Measurements from ENCODE around the gene LRWD1. TPM values are rescaled to one million over a fixed set of nuclear protein-coding genes. Genes with fewer than 3 reads are reported as not detected.
"Not testable (repeated sequence)": the region's sequence is repeated elsewhere in the genome, so short reads cannot be mapped to it uniquely, and the experiment has no call there.

LRWD1 gene
- total and polyA plus RNA-seq, 2 donors (not counting 1 experiment from before 2014, with no cell fraction given): 7.4 to 14.5 TPM

DNA sequence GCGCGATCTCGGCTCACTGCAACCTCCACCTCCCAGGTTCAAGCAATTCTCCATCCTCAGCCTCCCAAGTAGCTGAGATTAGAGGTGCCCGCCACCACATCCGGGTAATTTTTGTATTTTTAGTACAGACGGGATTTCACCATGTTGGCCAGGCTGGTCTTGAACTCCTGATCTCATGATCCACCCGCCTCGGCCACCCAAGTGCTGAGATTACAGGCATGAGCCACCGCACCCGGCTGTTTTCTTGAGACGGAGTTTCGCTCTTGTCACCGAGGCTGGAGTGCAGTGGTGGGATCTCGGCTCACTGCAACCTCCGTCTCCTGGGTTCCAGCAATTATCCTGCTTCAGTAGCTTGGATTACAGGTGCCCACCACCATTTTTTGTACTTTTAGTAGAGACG is 33.5 kb downstream of the LRWD1 start:
- not testable (repeated sequence) for H3K27ac ChIP-seq (ENCODE audit: insufficient read depth, low read length); H3K4me2 ChIP-seq (ENCODE audit: extremely low read depth, insufficient read depth, low read length); H3K4me3 ChIP-seq (replicated peaks in 1 of 4; ENCODE audit: control extremely low read depth in 1 of 4, insufficient read depth in 1 of 4, low read depth in 3 of 4, low read length in 4 of 4); H3K4me1 ChIP-seq (ENCODE audit: control insufficient read depth, extremely low read depth, insufficient read depth, low read length); DNase-seq (ENCODE audit: low read depth in 2 of 2); H3K9me3 ChIP-seq (ENCODE audit: control insufficient read depth, insufficient read depth, low read depth, low read length); H3K27me3 ChIP-seq (ENCODE audit: control insufficient read depth, insufficient read depth, low read length); H4K20me1 ChIP-seq (ENCODE audit: control insufficient read depth, extremely low read depth, insufficient read depth, low read length); H3K36me3 ChIP-seq (ENCODE audit: control insufficient read depth, insufficient read depth, low read length); H3K9ac ChIP-seq (ENCODE audit: insufficient read depth, low read length); H3K79me2 ChIP-seq (ENCODE audit: control insufficient read depth, insufficient read depth, low read length); H2AFZ ChIP-seq (ENCODE audit: low read length)

DNA sequence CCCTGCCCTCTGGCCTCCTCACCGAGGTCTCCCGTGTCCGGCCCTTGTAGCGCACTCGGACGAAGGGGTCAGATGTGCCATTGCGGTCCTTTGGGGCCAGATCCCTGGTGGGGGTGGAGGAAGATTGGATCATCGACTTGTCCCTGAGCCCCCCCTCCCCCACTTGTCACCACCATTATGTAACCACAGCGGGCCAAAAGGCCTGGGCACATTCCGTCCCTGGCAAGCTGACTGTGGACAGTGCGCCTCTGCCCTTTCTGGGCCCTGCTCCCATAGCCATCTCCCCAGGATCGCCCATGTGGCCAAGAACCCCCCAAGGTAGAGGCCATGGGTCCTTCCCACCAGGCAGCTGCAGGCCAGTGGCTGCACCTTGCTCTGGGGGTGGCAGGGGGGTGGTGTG is 38.4 kb downstream of the LRWD1 start:
- not testable (repeated sequence) for H3K4me3 ChIP-seq (replicated peaks in 1 of 4; ENCODE audit: control extremely low read depth in 1 of 4, insufficient read depth in 1 of 4, low read depth in 3 of 4, low read length in 4 of 4); H3K79me2 ChIP-seq (ENCODE audit: control insufficient read depth, insufficient read depth, low read length); H3K4me2 ChIP-seq (ENCODE audit: extremely low read depth, insufficient read depth, low read length); H2AFZ ChIP-seq (ENCODE audit: low read length); H3K9ac ChIP-seq (ENCODE audit: insufficient read depth, low read length); H3K27me3 ChIP-seq (ENCODE audit: control insufficient read depth, insufficient read depth, low read length); H3K4me1 ChIP-seq (ENCODE audit: control insufficient read depth, extremely low read depth, insufficient read depth, low read length); DNase-seq (ENCODE audit: low read depth in 2 of 2); H3K36me3 ChIP-seq (ENCODE audit: control insufficient read depth, insufficient read depth, low read length); H4K20me1 ChIP-seq (ENCODE audit: control insufficient read depth, extremely low read depth, insufficient read depth, low read length); H3K9me3 ChIP-seq (ENCODE audit: control insufficient read depth, insufficient read depth, low read depth, low read length); H3K27ac ChIP-seq (ENCODE audit: insufficient read depth, low read length)

DNA sequence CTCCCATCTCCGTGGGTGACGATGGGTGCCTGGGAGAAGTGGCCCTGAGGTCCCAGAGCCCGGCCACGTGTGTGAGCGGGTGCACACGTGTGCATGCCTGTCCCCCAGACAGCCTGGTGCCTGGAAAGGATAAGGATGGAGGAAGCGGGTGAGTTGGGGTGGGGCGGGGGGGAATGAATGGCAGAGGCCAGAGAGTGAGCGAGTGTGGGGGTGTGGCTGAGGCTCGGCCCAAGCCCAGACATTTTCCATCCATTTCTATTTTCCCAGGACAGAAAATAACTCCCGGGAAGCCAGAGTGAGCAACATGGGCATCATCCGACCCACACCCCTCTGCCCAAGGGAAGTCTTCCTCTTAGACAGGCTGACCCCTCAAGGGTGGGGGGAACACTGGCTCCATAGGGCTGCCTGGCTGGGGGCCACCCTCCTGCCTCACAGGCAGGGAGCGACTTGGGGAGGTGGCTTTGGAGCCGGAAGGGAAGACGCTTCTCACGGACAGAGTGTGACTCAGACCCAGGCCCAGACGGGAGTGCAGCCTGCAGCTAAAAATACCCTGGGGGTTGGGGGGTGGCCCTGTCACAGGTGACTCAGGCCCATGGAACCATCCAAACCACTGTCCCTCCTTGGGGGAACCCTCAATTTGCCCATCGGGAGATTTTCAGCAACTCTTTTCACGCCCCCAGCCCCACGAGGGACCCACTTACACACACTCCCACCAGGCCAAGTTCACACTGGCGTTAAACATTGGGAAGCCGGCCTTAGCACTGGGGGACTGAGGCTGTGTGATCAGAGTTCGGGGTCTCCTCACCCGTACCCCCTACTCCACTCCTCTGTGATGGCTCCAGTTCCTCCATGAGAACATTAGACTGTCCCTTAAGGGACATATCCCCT is 40.8 kb downstream of the LRWD1 start:
- H3K4me2 ChIP-seq (ENCODE audit: extremely low read depth, insufficient read depth, low read length); H3K4me1 ChIP-seq (ENCODE audit: control insufficient read depth, extremely low read depth, insufficient read depth, low read length); H2AFZ ChIP-seq (ENCODE audit: low read length); H4K20me1 ChIP-seq (ENCODE audit: control insufficient read depth, extremely low read depth, insufficient read depth, low read length); H3K36me3 ChIP-seq (ENCODE audit: control insufficient read depth, insufficient read depth, low read length); H3K27me3 ChIP-seq (ENCODE audit: control insufficient read depth, insufficient read depth, low read length); H3K9ac ChIP-seq (ENCODE audit: insufficient read depth, low read length); H3K9me3 ChIP-seq (ENCODE audit: control insufficient read depth, insufficient read depth, low read depth, low read length); DNase-seq (ENCODE audit: low read depth in 2 of 2); H3K4me3 ChIP-seq (replicated peaks in 1 of 4; ENCODE audit: control extremely low read depth in 1 of 4, insufficient read depth in 1 of 4, low read depth in 3 of 4, low read length in 4 of 4); H3K79me2 ChIP-seq (ENCODE audit: control insufficient read depth, insufficient read depth, low read length): not testable (repeated sequence)
- peak overlapping the region; percentile 47 for H3K27ac ChIP-seq (ENCODE audit: insufficient read depth, low read length)

GRCh38 chr7:102507410-102508088 is 42.8 kb downstream of the LRWD1 start:
- H3K9ac ChIP-seq (ENCODE audit: insufficient read depth, low read length); H4K20me1 ChIP-seq (ENCODE audit: control insufficient read depth, extremely low read depth, insufficient read depth, low read length); H3K4me3 ChIP-seq (replicated peaks in 1 of 4; ENCODE audit: control extremely low read depth in 1 of 4, insufficient read depth in 1 of 4, low read depth in 3 of 4, low read length in 4 of 4); H3K36me3 ChIP-seq (ENCODE audit: control insufficient read depth, insufficient read depth, low read length); H3K4me1 ChIP-seq (ENCODE audit: control insufficient read depth, extremely low read depth, insufficient read depth, low read length); H3K9me3 ChIP-seq (ENCODE audit: control insufficient read depth, insufficient read depth, low read depth, low read length); H3K27me3 ChIP-seq (ENCODE audit: control insufficient read depth, insufficient read depth, low read length); H3K27ac ChIP-seq (ENCODE audit: insufficient read depth, low read length); H3K79me2 ChIP-seq (ENCODE audit: control insufficient read depth, insufficient read depth, low read length); DNase-seq (ENCODE audit: low read depth in 2 of 2); H2AFZ ChIP-seq (ENCODE audit: low read length); H3K4me2 ChIP-seq (ENCODE audit: extremely low read depth, insufficient read depth, low read length): not testable (repeated sequence)

DNA sequence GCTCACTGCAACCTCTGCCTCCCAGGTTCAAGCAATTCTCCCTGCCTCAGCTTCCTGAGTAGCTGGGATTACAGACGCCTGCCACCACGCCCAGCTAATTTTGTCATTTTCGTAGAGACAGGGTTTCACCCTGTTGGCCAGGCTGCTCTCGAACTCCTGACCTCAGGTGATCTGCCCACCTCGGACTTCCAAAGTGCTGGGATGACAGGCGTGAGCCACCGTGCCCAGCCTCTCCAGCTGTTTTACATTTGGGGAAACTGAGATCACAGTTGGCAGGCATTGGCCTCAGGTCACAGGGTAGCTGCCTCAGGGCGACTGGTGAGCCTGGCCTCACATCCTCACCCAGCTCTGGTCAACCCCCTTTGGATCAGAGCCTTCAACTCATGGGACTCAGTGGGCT is 45.8 kb downstream of the LRWD1 start:
- H3K9ac ChIP-seq (ENCODE audit: insufficient read depth, low read length); DNase-seq (ENCODE audit: low read depth in 2 of 2); H3K36me3 ChIP-seq (ENCODE audit: control insufficient read depth, insufficient read depth, low read length); H3K27me3 ChIP-seq (ENCODE audit: control insufficient read depth, insufficient read depth, low read length); H3K4me1 ChIP-seq (ENCODE audit: control insufficient read depth, extremely low read depth, insufficient read depth, low read length); H3K9me3 ChIP-seq (ENCODE audit: control insufficient read depth, insufficient read depth, low read depth, low read length); H3K4me3 ChIP-seq (replicated peaks in 1 of 4; ENCODE audit: control extremely low read depth in 1 of 4, insufficient read depth in 1 of 4, low read depth in 3 of 4, low read length in 4 of 4); H3K79me2 ChIP-seq (ENCODE audit: control insufficient read depth, insufficient read depth, low read length); H3K27ac ChIP-seq (ENCODE audit: insufficient read depth, low read length); H3K4me2 ChIP-seq (ENCODE audit: extremely low read depth, insufficient read depth, low read length); H2AFZ ChIP-seq (ENCODE audit: low read length); H4K20me1 ChIP-seq (ENCODE audit: control insufficient read depth, extremely low read depth, insufficient read depth, low read length): not testable (repeated sequence)

- H3K4me1 ChIP-seq (ENCODE audit: control insufficient read depth, extremely low read depth, insufficient read depth, low read length); H3K36me3 ChIP-seq (ENCODE audit: control insufficient read depth, insufficient read depth, low read length); H3K4me2 ChIP-seq (ENCODE audit: extremely low read depth, insufficient read depth, low read length); H3K79me2 ChIP-seq (ENCODE audit: control insufficient read depth, insufficient read depth, low read length); H4K20me1 ChIP-seq (ENCODE audit: control insufficient read depth, extremely low read depth, insufficient read depth, low read length); H3K9me3 ChIP-seq (ENCODE audit: control insufficient read depth, insufficient read depth, low read depth, low read length); DNase-seq (ENCODE audit: low read depth in 2 of 2); H3K27me3 ChIP-seq (ENCODE audit: control insufficient read depth, insufficient read depth, low read length); H3K9ac ChIP-seq (ENCODE audit: insufficient read depth, low read length); H3K27ac ChIP-seq (ENCODE audit: insufficient read depth, low read length); H2AFZ ChIP-seq (ENCODE audit: low read length): not testable (repeated sequence)
- H3K4me3 ChIP-seq (replicated peaks in 1 of 4; ENCODE audit: control extremely low read depth in 1 of 4, insufficient read depth in 1 of 4, low read depth in 3 of 4, low read length in 4 of 4): peak overlapping the region in 1 of 4 experiments; percentile 37
Measured at GRCh38 chr7:102511860-102512522, 47.2 kb downstream of the LRWD1 start.
